Keratinocyte (primary cell): Measurements from ENCODE around the gene PCCB. TPM values are rescaled to one million over a fixed set of nuclear protein-coding genes. Genes with fewer than 3 reads are reported as not detected.

Experiments
- DNase-seq: peaks from one replicate; pipeline ENCODE4 v3.0.0-alpha.2; 2011; ENCODE audit warnings: low read depth, missing footprints, low spot score
- FAIRE-seq: peaks from 2 replicates; lab custom pipeline; 2011; peaks lifted over from hg19 to GRCh38; lab: Jason Lieb, UNC
- H2AFZ ChIP-seq: 2 replicates; pipeline ENCODE4 v1.6.0; 2012; ENCODE audit warnings: low read length, control low read depth, inconsistent platforms; ENCODE audit not compliant: control insufficient read depth
- H3K27ac ChIP-seq: 2 replicates; pipeline ENCODE4 v1.5.1; 2011; ENCODE audit warnings: low read length; ENCODE audit not compliant: control insufficient read depth, insufficient read depth
- H3K27me3 ChIP-seq: 3 replicates; pipeline ENCODE4 v1.6.0; 2011; ENCODE audit warnings: low read length; ENCODE audit not compliant: control insufficient read depth, insufficient read depth; ENCODE audit errors: extremely low read depth
- H3K36me3 ChIP-seq, 2 experiments: 2 replicates in 1 of 2; 3 replicates in 1 of 2; pipeline ENCODE4 v1.5.1; 2011; ENCODE audit warnings: low read length in 2 of 2, mild to moderate bottlenecking in 1 of 2; ENCODE audit not compliant: control insufficient read depth in 2 of 2, insufficient read depth in 2 of 2; ENCODE audit errors: extremely low read depth in 1 of 2
- H3K4me1 ChIP-seq: 3 replicates; pipeline ENCODE4 v1.5.1; 2011; ENCODE audit warnings: low read length; ENCODE audit not compliant: control insufficient read depth, insufficient read depth; ENCODE audit errors: extremely low read depth
- H3K4me2 ChIP-seq: 3 replicates; pipeline ENCODE4 v1.6.0; 2011; ENCODE audit warnings: low read depth, low read length; ENCODE audit not compliant: control insufficient read depth, insufficient read depth; ENCODE audit errors: extremely low read depth
- H3K4me3 ChIP-seq, 3 experiments: fragments of 200-600 bp in 1 of 3; sonication (generic) in 1 of 3; 2 replicates in 2 of 3; 3 replicates in 1 of 3; pipeline ENCODE4 v1.5.1; 2011 to 2016; ENCODE audit warnings: low read length in 3 of 3, mild to moderate bottlenecking in 3 of 3, control low read depth in 2 of 3, inconsistent platforms in 1 of 3, low read depth in 1 of 3, mixed read lengths in 1 of 3, mixed run types in 1 of 3, moderate library complexity in 1 of 3; ENCODE audit not compliant: control insufficient read depth in 2 of 3, insufficient read depth in 2 of 3; ENCODE audit errors: extremely low read depth in 1 of 3
- H3K79me2 ChIP-seq: 2 replicates; pipeline ENCODE4 v1.6.0; 2012; ENCODE audit warnings: low read length; ENCODE audit not compliant: control insufficient read depth, insufficient read depth
- H3K9ac ChIP-seq: 3 replicates; pipeline ENCODE4 v1.6.0; 2011; ENCODE audit warnings: low read length; ENCODE audit not compliant: control insufficient read depth, insufficient read depth; ENCODE audit errors: extremely low read depth
- H3K9me1 ChIP-seq: 3 replicates; pipeline ENCODE4 v1.6.0; 2011; ENCODE audit warnings: low read length; ENCODE audit not compliant: control insufficient read depth, insufficient read depth; ENCODE audit errors: extremely low read depth
- H3K9me3 ChIP-seq: 2 replicates; pipeline ENCODE4 v1.5.1; 2012; ENCODE audit warnings: low read depth, low read length; ENCODE audit not compliant: control insufficient read depth
- H4K20me1 ChIP-seq: 3 replicates; pipeline ENCODE4 v1.6.0; 2011; ENCODE audit warnings: low read length; ENCODE audit not compliant: control insufficient read depth, insufficient read depth; ENCODE audit errors: extremely low read depth
- EZH2 ChIP-seq: IDR thresholded peaks from one replicate; pipeline ENCODE4 v1.6.1; 2012; ENCODE audit warnings: inconsistent platforms, mild to moderate bottlenecking, low read length, moderate library complexity
- dilution Hi-C: fragments of 300-500 bp; cut with MboI; formaldehyde crosslinking; loops from one replicate; pipeline ENCODE4 v1.7.0; 2020; ENCODE audit warnings: low sequenced_read_pairs; ENCODE audit not compliant: extremely low pct_ligation_motif_present
- polyA plus RNA-seq, 5 experiments: library from polyadenylated mRNA; depleted of rRNA in 3 of 5; stranded (reverse) in 3 of 5; stranded (forward) in 1 of 5; unstranded in 1 of 5; fragments of >200 nt; gene quantifications; 1 replicate in 1 of 5; 2 replicates in 3 of 5; 3 replicates in 1 of 5; pipeline versions ENCODE4 v1.2.1 to v1.2.3, GENCODE V29; 2011 to 2012; ENCODE audit warnings: missing spikeins in 2 of 5, low read depth in 1 of 5, low replicate concordance in 1 of 5
- TF ChIP-seq, protein P1 (sequence below), 3 experiments: IDR thresholded peaks in 1 of 3; conservative IDR thresholded peaks in 1 of 3; optimal IDR thresholded peaks in 1 of 3; 2 replicates in 2 of 3; 3 replicates in 1 of 3; pipeline versions ENCODE3 to v1.5.1; 2011; ENCODE audit warnings: low read length in 3 of 3, mild to moderate bottlenecking in 3 of 3, moderate library complexity in 2 of 3, control low read depth in 1 of 3, inconsistent platforms in 1 of 3; ENCODE audit not compliant: insufficient read depth in 2 of 3; ENCODE audit errors: extremely low read depth in 1 of 3

The PCCB gene
- polyA plus RNA-seq, 1 donor (not counting 4 experiments of a cell fraction or from before 2014, with no cell fraction given): 46.9 TPM

DNA sequence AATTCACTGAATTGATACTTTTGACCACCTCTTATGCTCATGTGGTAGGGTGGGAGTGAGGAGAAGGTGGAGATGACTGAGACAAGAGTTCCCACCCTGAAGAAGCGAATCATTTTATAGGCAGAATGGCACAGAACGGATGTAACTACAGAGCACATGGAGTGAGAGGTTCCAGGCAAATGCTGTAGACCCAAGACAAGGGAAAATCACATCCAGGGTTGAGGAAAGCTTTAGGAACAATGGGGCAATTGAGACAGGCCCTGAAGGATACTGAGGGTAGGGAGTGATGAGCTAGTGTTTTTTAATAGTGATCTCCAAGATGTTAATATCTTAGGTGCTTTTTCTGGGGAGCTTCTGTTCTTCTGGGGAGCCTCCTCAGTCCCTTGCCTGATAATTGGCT is 8.1 kb downstream of the PCCB start:
- H3K4me1 ChIP-seq: no peaks in the 10 kb centered on the region
- H3K79me2 ChIP-seq: peaks cover 7% of the 10 kb centered on the region
- no peak for TF ChIP-seq EZH2
- TF ChIP-seq, protein P1, sequence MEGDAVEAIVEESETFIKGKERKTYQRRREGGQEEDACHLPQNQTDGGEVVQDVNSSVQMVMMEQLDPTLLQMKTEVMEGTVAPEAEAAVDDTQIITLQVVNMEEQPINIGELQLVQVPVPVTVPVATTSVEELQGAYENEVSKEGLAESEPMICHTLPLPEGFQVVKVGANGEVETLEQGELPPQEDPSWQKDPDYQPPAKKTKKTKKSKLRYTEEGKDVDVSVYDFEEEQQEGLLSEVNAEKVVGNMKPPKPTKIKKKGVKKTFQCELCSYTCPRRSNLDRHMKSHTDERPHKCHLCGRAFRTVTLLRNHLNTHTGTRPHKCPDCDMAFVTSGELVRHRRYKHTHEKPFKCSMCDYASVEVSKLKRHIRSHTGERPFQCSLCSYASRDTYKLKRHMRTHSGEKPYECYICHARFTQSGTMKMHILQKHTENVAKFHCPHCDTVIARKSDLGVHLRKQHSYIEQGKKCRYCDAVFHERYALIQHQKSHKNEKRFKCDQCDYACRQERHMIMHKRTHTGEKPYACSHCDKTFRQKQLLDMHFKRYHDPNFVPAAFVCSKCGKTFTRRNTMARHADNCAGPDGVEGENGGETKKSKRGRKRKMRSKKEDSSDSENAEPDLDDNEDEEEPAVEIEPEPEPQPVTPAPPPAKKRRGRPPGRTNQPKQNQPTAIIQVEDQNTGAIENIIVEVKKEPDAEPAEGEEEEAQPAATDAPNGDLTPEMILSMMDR (optimal IDR thresholded peaks at IDR 0.05 in 1 of 3, IDR thresholded peaks at IDR 0.05 in 1 of 3, conservative IDR thresholded peaks at IDR 0.05 in 1 of 3; ENCODE audit: extremely low read depth in 1 of 3, insufficient read depth in 2 of 3, low read length in 3 of 3): no peak
- no peaks in the 10 kb centered on the region for H4K20me1 ChIP-seq
- no peak for DNase-seq
- no peaks in the 10 kb centered on the region for H3K27me3 ChIP-seq
- dilution Hi-C loops: no loop called here
- no peak overlapping the region for H3K4me3 ChIP-seq
- H3K27ac ChIP-seq: no peak overlapping the region
- no peaks in the 10 kb centered on the region for H3K9me3 ChIP-seq
- no peak for FAIRE-seq
- no peak overlapping the region for H2AFZ ChIP-seq
- H3K9ac ChIP-seq: no peak overlapping the region
- peaks cover 11 to 17% of the 10 kb centered on the region in 2 experiments for H3K36me3 ChIP-seq
- no peaks in the 10 kb centered on the region for H3K9me1 ChIP-seq
- no peak overlapping the region for H3K4me2 ChIP-seq

DNA sequence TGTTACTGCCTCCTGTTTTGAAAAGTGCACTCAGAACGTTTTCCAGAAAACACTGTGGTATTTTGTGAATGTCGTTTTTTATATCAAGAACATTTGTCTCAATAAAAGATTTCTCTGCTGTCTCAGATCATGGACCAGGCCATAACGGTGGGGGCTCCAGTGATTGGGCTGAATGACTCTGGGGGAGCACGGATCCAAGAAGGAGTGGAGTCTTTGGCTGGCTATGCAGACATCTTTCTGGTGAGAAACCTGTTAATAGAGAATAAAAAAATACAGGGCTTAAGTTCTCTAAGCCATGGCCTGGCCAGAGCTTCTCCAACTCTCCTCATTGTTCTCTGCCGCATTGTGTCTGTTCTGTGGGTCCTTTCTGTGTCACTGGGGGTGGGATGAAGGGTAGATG is 11.7 kb downstream of the PCCB start:
- Histone ChIP-seq H3K27ac (no peak overlapping the region), H3K4me3 (no peak overlapping the region), H3K27me3 (no peaks in the 10 kb centered on the region), H3K4me1 (no peaks in the 10 kb centered on the region), H3K9me3 (no peaks in the 10 kb centered on the region), H3K9me1 (no peaks in the 10 kb centered on the region), H3K79me2 (no peaks in the 10 kb centered on the region), H4K20me1 (no peaks in the 10 kb centered on the region), H2AFZ (no peak overlapping the region), H3K4me2 (no peak overlapping the region), H3K36me3 (peaks cover 2 to 11% of the 10 kb centered on the region in 2 experiments), H3K9ac (no peak overlapping the region)
- no peak for TF ChIP-seq EZH2
- TF ChIP-seq, protein P1 (optimal IDR thresholded peaks at IDR 0.05 in 1 of 3, IDR thresholded peaks at IDR 0.05 in 1 of 3, conservative IDR thresholded peaks at IDR 0.05 in 1 of 3; ENCODE audit: extremely low read depth in 1 of 3, insufficient read depth in 2 of 3, low read length in 3 of 3): no peak
- dilution Hi-C loops: no loop called here
- FAIRE-seq: no peak
- DNase-seq: no peak
